Neural crest cell (in vitro differentiated cells): ENCODE data around the gene MZB1. TPM values are rescaled to one million over a fixed set of nuclear protein-coding genes. Genes with fewer than 3 reads are reported as not detected.
"Not testable (repeated sequence)": the region's sequence is repeated elsewhere in the genome, so short reads cannot be mapped to it uniquely, and the experiment has no call there.

Experiments used
- DNase-seq: peaks from one replicate; pipeline ENCODE4 v3.0.0; 2021; ENCODE audit warnings: low read depth, mixed read lengths, low spot score
- H3K27ac Mint-ChIP-seq: one replicate; pipeline ENCODE4 v1.8.0; 2021; ENCODE audit warnings: mild to moderate bottlenecking, mixed read lengths; ENCODE audit not compliant: unreplicated experiment
- H3K27me3 Mint-ChIP-seq: 2 replicates; pipeline ENCODE4 v1.8.0; 2021; ENCODE audit warnings: low read depth, mild to moderate bottlenecking, mixed read lengths
- H3K36me3 Mint-ChIP-seq: 2 replicates; pipeline ENCODE4 v1.8.0; 2021; ENCODE audit warnings: low read depth, mild to moderate bottlenecking, mixed read lengths
- H3K4me1 Mint-ChIP-seq: 2 replicates; pipeline ENCODE4 v1.8.0; 2021; ENCODE audit warnings: mixed read lengths
- H3K4me3 Mint-ChIP-seq: one replicate; pipeline ENCODE4 v1.8.0; 2021; ENCODE audit warnings: mild to moderate bottlenecking, mixed read lengths
- H3K9me3 Mint-ChIP-seq: 2 replicates; pipeline ENCODE4 v1.8.0; 2021; ENCODE audit warnings: mixed read lengths
- total RNA-seq: library from RNA; stranded (reverse); gene quantifications from 2 replicates; pipeline ENCODE4 v1.2.1, GENCODE V29; 2021
- TF ChIP-seq, protein P1 (sequence below): fragments of 200-600 bp; sonication (generic); conservative IDR thresholded peaks from 2 replicates; pipeline ENCODE4 v1.5.0; 2021; ENCODE audit warnings: antibody characterized with exemption, mild to moderate bottlenecking

The MZB1 gene
- total RNA-seq, 1 donor from 2014 or later = 0.30 TPM

DNA sequence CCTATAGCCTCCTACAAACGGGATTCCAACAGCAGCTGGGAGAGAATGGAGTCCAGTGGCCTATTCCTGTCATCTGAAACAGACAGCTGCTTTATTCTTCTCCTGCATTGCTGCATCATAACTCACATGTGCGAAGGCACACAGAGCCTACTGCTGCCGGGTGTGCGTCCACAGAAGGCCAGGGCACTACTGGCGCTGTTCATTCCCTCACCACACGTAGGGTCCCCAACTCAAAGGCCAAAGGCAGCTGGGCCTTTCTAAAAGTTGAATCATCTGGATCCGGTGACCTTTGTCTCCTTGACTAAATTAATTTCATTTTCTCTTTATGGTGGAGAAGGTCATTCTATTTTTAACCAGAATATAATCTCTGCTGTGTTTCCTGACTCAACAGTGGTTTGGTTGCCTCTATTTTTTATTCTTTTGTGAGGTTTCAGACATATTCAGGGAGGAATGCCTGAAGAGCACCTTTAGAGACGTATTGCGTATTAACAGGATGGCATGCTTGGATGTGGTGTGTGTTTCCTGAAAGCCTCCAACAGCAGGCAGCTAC, 24.9 kb upstream of the MZB1 start:
- no peak overlapping the region for H3K4me3 Mint-ChIP-seq

DNA sequence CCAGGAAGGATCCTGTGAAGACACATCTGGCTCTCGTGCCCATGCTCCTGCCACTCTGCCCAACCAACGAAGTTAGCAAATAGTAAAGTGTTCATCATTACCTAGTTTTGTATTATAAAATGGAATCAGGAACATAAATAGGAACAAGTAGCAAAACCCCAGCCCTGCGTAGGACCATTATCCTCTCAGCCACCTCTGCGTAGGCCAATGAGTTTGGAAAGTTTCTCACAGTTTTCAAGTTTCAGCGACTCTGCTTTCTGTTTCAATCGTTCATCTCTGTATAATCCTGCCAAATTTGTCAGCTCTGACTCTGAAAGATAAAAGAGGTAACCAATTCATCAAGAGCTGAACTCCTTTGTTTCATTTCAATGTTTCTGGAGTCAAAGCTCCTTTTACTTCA, 24.2 kb upstream of the MZB1 start:
- Mint-ChIP-seq H3K4me1 (no peaks in the 10 kb centered on the region), H3K4me3 (no peak overlapping the region), H3K36me3 (peaks cover 4% of the 10 kb centered on the region), H3K9me3 (no peaks in the 10 kb centered on the region), H3K27ac (no peak overlapping the region), H3K27me3 (no peaks in the 10 kb centered on the region)
- DNase-seq = no peak
- TF ChIP-seq, protein P1, sequence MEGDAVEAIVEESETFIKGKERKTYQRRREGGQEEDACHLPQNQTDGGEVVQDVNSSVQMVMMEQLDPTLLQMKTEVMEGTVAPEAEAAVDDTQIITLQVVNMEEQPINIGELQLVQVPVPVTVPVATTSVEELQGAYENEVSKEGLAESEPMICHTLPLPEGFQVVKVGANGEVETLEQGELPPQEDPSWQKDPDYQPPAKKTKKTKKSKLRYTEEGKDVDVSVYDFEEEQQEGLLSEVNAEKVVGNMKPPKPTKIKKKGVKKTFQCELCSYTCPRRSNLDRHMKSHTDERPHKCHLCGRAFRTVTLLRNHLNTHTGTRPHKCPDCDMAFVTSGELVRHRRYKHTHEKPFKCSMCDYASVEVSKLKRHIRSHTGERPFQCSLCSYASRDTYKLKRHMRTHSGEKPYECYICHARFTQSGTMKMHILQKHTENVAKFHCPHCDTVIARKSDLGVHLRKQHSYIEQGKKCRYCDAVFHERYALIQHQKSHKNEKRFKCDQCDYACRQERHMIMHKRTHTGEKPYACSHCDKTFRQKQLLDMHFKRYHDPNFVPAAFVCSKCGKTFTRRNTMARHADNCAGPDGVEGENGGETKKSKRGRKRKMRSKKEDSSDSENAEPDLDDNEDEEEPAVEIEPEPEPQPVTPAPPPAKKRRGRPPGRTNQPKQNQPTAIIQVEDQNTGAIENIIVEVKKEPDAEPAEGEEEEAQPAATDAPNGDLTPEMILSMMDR = no peak

More for the DNA sequence above, 24.9 kb upstream of the MZB1 start:
- peaks cover 6% of the 10 kb centered on the region for H3K36me3 Mint-ChIP-seq
- H3K27ac Mint-ChIP-seq = no peak overlapping the region
- H3K9me3 Mint-ChIP-seq = no peaks in the 10 kb centered on the region
- H3K4me1 Mint-ChIP-seq = no peaks in the 10 kb centered on the region
- H3K27me3 Mint-ChIP-seq = no peaks in the 10 kb centered on the region
- no peak for DNase-seq
- TF ChIP-seq, protein P1 = no peak

DNA sequence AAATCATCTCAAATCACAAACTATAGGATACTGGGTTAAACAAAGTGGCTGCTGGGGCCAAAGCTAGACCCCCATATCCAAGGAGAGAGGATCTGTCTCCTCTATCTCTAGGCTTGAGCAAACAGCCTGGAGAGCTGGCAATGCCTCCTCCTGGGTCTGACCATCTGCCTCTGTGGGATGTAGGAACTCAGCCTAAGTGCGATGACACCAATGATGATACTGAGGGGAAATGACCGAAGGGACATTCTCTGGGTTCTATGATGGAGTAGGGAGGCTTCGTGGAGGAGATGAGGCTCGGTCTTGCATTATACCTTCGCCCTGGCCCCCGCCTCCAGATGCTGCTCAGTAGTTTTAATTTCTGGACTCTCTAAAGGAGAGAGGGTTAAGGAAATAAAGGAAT, 23.4 kb upstream of the MZB1 start:
- Mint-ChIP-seq H3K9me3 (no peaks in the 10 kb centered on the region), H3K27ac (no peak overlapping the region), H3K4me1 (no peaks in the 10 kb centered on the region), H3K4me3 (no peak overlapping the region), H3K36me3 (no peaks in the 10 kb centered on the region), H3K27me3 (no peaks in the 10 kb centered on the region)
- DNase-seq = no peak
- TF ChIP-seq, protein P1 = no peak

DNA sequence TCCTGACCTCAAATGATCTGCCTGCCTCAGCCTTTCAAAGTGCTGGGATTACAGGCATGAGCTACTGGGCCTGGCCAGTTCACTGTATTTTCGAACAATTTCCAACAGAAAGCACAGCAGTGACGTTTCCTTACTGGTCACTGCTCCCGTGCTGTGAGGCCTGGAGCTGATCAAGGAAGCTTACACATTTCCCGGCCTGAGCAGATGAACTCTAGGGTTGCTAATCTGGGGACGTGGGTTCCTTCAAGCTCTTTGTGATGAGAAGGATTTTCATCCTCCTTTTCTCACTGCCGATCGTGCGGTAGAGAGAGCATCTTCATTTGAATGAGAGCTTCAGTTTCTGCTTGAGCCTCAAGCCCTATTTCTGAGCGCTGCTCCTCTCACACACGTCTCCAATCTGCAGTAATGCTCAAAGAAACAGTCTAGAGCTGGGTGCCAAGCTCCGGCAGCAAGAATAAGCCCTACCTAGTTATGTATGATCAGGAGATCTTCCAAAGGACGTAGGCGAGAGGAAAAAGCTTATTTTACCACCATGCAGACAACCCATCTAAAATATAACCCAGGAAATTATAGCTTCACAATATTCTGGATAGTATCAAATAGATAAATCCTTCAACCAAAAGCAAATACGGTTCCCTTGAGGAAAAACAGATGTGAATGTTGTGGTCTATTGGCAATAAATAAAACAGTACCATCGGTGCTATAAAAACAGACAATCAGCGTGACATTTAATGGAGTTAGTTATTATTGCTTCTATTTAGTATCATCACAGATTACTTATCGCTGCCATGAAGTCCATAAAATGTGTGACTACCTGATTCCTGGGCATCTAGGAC, 21.5 kb upstream of the MZB1 start:
- TF ChIP-seq, protein P1 = no peak
- H3K4me1 Mint-ChIP-seq = no peaks in the 10 kb centered on the region
- DNase-seq = no peak
- H3K4me3 Mint-ChIP-seq = no peak overlapping the region
- no peak overlapping the region for H3K27ac Mint-ChIP-seq
- H3K36me3 Mint-ChIP-seq = no peaks in the 10 kb centered on the region
- H3K9me3 Mint-ChIP-seq = no peaks in the 10 kb centered on the region
- no peaks in the 10 kb centered on the region for H3K27me3 Mint-ChIP-seq

DNA sequence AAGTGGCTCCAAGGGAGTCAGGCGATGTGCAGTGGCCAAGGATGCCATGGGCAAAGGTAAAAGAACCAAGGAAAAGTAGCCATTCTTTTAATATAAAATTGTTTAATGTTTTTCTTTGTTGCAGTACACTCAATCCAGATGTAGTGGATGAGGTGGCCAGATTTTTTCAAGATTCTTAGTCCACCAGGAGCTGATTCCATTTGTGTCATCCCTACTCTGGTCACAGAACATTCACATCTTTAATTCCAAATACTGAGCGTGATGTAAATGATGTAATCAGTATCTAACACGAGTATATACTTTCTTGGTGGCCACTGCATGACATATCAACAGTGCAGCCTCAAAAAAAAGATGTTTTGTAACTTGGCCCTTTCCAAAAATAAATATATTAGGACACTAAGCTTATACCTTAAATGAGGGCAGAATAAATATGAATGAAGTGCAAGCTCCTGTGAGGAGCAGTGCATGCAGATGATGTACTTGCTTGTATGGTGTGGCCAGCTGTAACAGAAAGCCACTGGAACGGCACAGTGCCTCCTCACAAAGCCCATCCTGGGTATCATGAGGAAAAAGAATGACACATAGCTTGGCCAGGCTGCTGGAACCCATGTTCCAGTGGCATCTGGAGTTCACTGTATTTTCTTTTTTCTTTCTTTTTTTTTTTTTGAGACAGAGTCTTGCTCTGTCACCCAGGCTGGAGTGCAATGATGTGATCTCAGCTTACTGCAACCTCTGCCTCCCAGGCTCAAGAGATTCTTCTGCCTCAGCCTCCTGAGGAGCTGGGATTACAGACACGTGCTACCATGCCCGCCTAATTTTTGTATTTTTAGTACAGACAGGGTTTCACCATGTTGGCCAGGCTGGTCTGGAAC, 20.6 kb upstream of the MZB1 start:
- Mint-ChIP-seq H3K4me3 (no peak overlapping the region), H3K27me3 (no peaks in the 10 kb centered on the region), H3K4me1 (no peaks in the 10 kb centered on the region), H3K36me3 (no peaks in the 10 kb centered on the region), H3K27ac (no peak overlapping the region), H3K9me3 (no peaks in the 10 kb centered on the region)
- TF ChIP-seq, protein P1 = no peak
- DNase-seq = no peak

DNA sequence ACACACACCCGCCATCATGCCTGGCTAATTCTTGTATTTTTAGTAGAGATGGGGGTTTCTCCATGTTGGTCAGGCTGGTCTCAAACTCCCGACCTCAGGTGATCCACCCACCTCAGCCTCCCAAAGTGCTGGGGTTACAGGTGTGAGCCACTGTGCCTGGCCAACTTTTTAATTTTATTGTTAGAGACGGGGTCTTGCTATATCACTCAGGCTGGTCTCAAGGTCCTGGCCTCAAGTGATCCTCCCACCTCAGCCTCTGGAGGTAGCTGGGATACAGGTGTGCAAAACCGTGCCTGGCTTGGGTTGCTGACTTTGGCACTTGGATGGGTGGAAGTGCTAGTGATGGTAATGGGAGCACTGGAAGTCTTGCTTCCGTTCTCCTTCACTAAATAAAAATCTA, 19.4 kb upstream of the MZB1 start:
- H3K27me3 Mint-ChIP-seq, H3K9me3 Mint-ChIP-seq, H3K4me3 Mint-ChIP-seq, DNase-seq, H3K36me3 Mint-ChIP-seq, H3K27ac Mint-ChIP-seq, H3K4me1 Mint-ChIP-seq: not testable (repeated sequence)
